ENCODE results near the gene GH1. TPM values are rescaled to one million over a fixed set of nuclear protein-coding genes. Genes with fewer than 3 reads are reported as not detected.

Gene GH1
- total and polyA plus RNA-seq, 4 donors, result not detected

DNA sequence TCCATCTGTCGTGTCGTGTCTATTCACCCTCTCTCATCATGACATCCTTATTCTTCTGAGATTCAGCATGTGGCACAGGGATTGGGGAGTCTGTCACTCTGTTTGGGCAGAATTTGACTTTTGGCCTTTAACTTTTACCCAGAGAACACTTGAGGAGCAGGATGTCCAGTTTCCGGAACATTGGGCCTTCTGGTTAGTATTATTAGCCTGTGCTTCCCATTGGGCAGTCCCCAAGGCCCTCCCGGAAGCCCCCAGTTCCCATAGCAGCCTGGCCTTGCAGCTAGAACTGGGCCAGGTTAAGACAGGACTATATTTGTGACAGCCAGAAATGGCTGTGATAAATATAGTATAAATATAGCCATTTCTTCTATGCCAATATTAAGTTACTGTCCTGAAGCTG, 44.5 kb upstream of the GH1 start:
- no peaks in the 10 kb centered on the region for H3K36me3 ChIP-seq (ENCODE audit: control insufficient read depth in 4 of 4, insufficient read depth in 3 of 4, low read depth in 1 of 4, low read length in 3 of 4)
- H3K27ac ChIP-seq (ENCODE audit: low read depth in 1 of 2, low read length in 2 of 2), result peak overlapping the region; percentile 28 to 37
- no peaks in the 10 kb centered on the region for H3K27me3 ChIP-seq (ENCODE audit: control insufficient read depth in 4 of 4, insufficient read depth in 4 of 4, low read length in 3 of 4)
- H3K4me3 ChIP-seq (ENCODE audit: low read depth in 1 of 3, low read length in 3 of 3), result no peak overlapping the region
- WGBS, result 84% methylated on average over 4 of the region's 4 CpGs
- no peaks in the 10 kb centered on the region for H3K9me3 ChIP-seq (ENCODE audit: control insufficient read depth in 4 of 4, low read length in 3 of 4)
- H3K4me1 ChIP-seq (ENCODE audit: control insufficient read depth in 4 of 4, insufficient read depth in 4 of 4, low read length in 3 of 4), result peaks cover 2 to 5% (median 4%) of the 10 kb centered on the region in 4 donors
- TF ChIP-seq HNF4A (conservative IDR thresholded peaks at IDR 0.05) (no peak), SP1 (IDR thresholded peaks at IDR 0.05) (peak; percentile 70), HNF4G (IDR thresholded peaks at IDR 0.05) (no peak), FOXA2 (IDR thresholded peaks at IDR 0.05) (no peak), GABPA (IDR thresholded peaks at IDR 0.05 in 1 of 2, conservative IDR thresholded peaks at IDR 0.05 in 1 of 2) (no peak), RXRA (IDR thresholded peaks at IDR 0.05) (peak; percentile 34 to 50), NR2F2 (IDR thresholded peaks at IDR 0.05) (peak; percentile 93)
- TF ChIP-seq, protein P1, sequence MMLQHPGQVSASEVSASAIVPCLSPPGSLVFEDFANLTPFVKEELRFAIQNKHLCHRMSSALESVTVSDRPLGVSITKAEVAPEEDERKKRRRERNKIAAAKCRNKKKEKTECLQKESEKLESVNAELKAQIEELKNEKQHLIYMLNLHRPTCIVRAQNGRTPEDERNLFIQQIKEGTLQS (IDR thresholded peaks at IDR 0.05), result no peak
- no peak overlapping the region for H3K9ac ChIP-seq (ENCODE audit: low read depth in 1 of 2, low read length in 2 of 2)
- no peak for DNase-seq (ENCODE audit: low spot score)

DNA sequence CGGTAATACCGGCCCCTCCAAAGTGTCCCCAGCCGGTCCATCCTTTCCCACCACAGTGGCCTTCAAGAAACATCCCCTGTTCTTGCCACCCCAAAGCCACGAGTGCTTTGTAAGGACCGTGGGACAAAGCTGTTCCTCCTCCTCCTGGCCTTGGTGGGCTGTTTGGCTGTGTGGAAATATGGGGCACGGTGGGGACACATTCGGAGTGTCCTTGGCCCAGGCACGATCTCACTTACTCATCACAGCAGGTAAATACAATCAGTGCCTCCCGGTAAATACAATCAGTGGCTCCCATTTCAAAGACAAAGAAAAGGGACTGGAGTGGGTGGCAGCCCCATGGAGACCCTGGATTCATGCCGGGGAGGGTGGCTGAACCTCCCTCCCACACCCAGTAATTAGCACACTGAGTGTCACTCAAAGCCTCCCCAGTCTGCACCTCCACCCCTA, 43.7 kb upstream of the GH1 start:
- no peaks in the 10 kb centered on the region for H3K36me3 ChIP-seq (ENCODE audit: control insufficient read depth in 4 of 4, insufficient read depth in 3 of 4, low read depth in 1 of 4, low read length in 3 of 4)
- H3K4me3 ChIP-seq (ENCODE audit: low read depth in 1 of 3, low read length in 3 of 3), result no peak overlapping the region
- peak overlapping the region; percentile 20 to 25 for H3K27ac ChIP-seq (ENCODE audit: low read depth in 1 of 2, low read length in 2 of 2)
- H3K27me3 ChIP-seq (ENCODE audit: control insufficient read depth in 4 of 4, insufficient read depth in 4 of 4, low read length in 3 of 4), result no peaks in the 10 kb centered on the region
- TF ChIP-seq, protein P2, sequence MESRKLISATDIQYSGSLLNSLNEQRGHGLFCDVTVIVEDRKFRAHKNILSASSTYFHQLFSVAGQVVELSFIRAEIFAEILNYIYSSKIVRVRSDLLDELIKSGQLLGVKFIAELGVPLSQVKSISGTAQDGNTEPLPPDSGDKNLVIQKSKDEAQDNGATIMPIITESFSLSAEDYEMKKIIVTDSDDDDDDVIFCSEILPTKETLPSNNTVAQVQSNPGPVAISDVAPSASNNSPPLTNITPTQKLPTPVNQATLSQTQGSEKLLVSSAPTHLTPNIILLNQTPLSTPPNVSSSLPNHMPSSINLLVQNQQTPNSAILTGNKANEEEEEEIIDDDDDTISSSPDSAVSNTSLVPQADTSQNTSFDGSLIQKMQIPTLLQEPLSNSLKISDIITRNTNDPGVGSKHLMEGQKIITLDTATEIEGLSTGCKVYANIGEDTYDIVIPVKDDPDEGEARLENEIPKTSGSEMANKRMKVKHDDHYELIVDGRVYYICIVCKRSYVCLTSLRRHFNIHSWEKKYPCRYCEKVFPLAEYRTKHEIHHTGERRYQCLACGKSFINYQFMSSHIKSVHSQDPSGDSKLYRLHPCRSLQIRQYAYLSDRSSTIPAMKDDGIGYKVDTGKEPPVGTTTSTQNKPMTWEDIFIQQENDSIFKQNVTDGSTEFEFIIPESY (IDR thresholded peaks at IDR 0.05), result no peak
- TF ChIP-seq RAD21 (IDR thresholded peaks at IDR 0.05) (no peak), EGR1 (IDR thresholded peaks at IDR 0.05; ENCODE audit: low read depth in 2 of 2) (no peak), HNF4A (conservative IDR thresholded peaks at IDR 0.05) (no peak), JUND (IDR thresholded peaks at IDR 0.05) (no peak), SP1 (IDR thresholded peaks at IDR 0.05) (no peak), RXRA (IDR thresholded peaks at IDR 0.05) (no peak), YY1 (IDR thresholded peaks at IDR 0.05) (no peak), TAF1 (conservative IDR thresholded peaks at IDR 0.05) (no peak)
- TF ChIP-seq, protein P3, sequence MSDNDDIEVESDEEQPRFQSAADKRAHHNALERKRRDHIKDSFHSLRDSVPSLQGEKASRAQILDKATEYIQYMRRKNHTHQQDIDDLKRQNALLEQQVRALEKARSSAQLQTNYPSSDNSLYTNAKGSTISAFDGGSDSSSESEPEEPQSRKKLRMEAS (IDR thresholded peaks at IDR 0.05), result no peak
- DNase-seq (ENCODE audit: low spot score), result no peak
- H3K9ac ChIP-seq (ENCODE audit: low read depth in 1 of 2, low read length in 2 of 2), result no peak overlapping the region
- no peaks in the 10 kb centered on the region for H3K9me3 ChIP-seq (ENCODE audit: control insufficient read depth in 4 of 4, low read length in 3 of 4)
- H3K4me1 ChIP-seq (ENCODE audit: control insufficient read depth in 4 of 4, insufficient read depth in 4 of 4, low read length in 3 of 4), result peaks cover 2 to 5% (median 4%) of the 10 kb centered on the region in 4 donors
- WGBS, result 70% methylated on average over 10 of the region's 10 CpGs

DNA sequence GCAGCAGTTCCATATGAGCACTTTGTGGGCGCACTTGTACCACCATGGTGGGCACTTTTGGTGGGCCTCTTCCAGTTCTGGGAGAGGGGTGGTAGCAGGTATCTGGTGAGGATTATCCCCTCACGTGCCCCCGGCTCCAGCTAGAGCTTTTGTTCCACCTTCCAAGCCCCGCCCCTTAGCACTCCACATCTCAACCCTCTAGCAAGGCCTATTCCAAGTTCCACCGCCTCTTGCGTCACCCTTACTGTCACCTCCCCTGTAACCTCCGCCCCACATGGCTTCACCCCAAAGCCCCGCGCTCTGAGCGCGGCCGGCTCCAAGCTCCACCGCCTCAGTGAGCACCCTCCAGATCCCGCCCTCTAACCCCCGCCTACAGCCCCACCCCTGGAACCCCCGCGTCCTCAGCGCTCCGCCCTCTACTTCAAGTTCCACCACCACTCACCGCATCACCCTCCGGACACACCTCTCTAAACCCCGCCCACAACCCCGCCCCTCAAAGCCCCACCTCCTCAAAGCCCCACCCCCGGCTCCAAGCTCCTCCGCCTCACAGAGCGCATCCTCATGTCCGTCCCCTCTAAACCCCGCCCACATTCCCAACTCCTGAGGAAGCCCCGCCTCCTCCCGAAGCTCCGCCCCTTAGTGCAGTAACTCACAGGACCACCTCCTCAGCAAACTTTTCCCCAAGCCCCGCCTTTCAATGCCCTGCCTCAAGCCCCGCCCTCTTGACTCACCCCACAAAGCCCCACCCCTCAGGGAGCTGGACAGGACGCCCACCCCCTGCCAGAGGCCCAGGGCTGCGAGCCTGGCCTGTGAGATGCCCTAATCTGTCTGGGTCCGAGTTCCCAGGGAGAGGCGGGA, 42.9 kb upstream of the GH1 start:
- H3K4me1 ChIP-seq (ENCODE audit: control insufficient read depth in 4 of 4, insufficient read depth in 4 of 4, low read length in 3 of 4), result peaks cover 2 to 5% (median 4%) of the 10 kb centered on the region in 4 donors
- peak overlapping the region in 1 of 3 donors; percentile 26 for H3K4me3 ChIP-seq (ENCODE audit: low read depth in 1 of 3, low read length in 3 of 3)
- H3K27me3 ChIP-seq (ENCODE audit: control insufficient read depth in 4 of 4, insufficient read depth in 4 of 4, low read length in 3 of 4), result no peaks in the 10 kb centered on the region
- H3K9ac ChIP-seq (ENCODE audit: low read depth in 1 of 2, low read length in 2 of 2), result no peak overlapping the region
- DNase-seq (ENCODE audit: low spot score), result peak; percentile 80
- 24% methylated on average over 37 of the region's 37 CpGs for WGBS
- no peaks in the 10 kb centered on the region for H3K9me3 ChIP-seq (ENCODE audit: control insufficient read depth in 4 of 4, low read length in 3 of 4)
- H3K27ac ChIP-seq (ENCODE audit: low read depth in 1 of 2, low read length in 2 of 2), result peak overlapping the region in 1 of 2 donors; percentile 25
- TF ChIP-seq HNF4A (conservative IDR thresholded peaks at IDR 0.05) (peak; percentile 31 to 49), NR2F2 (IDR thresholded peaks at IDR 0.05) (no peak), GABPA (IDR thresholded peaks at IDR 0.05 in 1 of 2, conservative IDR thresholded peaks at IDR 0.05 in 1 of 2) (no peak), JUND (IDR thresholded peaks at IDR 0.05) (no peak), FOXA2 (IDR thresholded peaks at IDR 0.05) (no peak), SP1 (IDR thresholded peaks at IDR 0.05) (peak; percentile 59), HNF4G (IDR thresholded peaks at IDR 0.05) (no peak), RAD21 (IDR thresholded peaks at IDR 0.05) (no peak), RXRA (IDR thresholded peaks at IDR 0.05) (peak; percentile 46 to 64)
- TF ChIP-seq, protein P1 (IDR thresholded peaks at IDR 0.05), result no peak
- TF ChIP-seq, protein P3 (IDR thresholded peaks at IDR 0.05), result no peak
- TF ChIP-seq, protein P2 (IDR thresholded peaks at IDR 0.05), result no peak
- TF ChIP-seq, protein P4, sequence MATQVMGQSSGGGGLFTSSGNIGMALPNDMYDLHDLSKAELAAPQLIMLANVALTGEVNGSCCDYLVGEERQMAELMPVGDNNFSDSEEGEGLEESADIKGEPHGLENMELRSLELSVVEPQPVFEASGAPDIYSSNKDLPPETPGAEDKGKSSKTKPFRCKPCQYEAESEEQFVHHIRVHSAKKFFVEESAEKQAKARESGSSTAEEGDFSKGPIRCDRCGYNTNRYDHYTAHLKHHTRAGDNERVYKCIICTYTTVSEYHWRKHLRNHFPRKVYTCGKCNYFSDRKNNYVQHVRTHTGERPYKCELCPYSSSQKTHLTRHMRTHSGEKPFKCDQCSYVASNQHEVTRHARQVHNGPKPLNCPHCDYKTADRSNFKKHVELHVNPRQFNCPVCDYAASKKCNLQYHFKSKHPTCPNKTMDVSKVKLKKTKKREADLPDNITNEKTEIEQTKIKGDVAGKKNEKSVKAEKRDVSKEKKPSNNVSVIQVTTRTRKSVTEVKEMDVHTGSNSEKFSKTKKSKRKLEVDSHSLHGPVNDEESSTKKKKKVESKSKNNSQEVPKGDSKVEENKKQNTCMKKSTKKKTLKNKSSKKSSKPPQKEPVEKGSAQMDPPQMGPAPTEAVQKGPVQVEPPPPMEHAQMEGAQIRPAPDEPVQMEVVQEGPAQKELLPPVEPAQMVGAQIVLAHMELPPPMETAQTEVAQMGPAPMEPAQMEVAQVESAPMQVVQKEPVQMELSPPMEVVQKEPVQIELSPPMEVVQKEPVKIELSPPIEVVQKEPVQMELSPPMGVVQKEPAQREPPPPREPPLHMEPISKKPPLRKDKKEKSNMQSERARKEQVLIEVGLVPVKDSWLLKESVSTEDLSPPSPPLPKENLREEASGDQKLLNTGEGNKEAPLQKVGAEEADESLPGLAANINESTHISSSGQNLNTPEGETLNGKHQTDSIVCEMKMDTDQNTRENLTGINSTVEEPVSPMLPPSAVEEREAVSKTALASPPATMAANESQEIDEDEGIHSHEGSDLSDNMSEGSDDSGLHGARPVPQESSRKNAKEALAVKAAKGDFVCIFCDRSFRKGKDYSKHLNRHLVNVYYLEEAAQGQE (IDR thresholded peaks at IDR 0.05), result no peak
- no peaks in the 10 kb centered on the region for H3K36me3 ChIP-seq (ENCODE audit: control insufficient read depth in 4 of 4, insufficient read depth in 3 of 4, low read depth in 1 of 4, low read length in 3 of 4)
